Right lobe of liver (tissue), 6 donors: ENCODE measurements around the gene COX7A2L. TPM values are rescaled to one million over a fixed set of nuclear protein-coding genes. Genes with fewer than 3 reads are reported as not detected.

Experiments used
- ATAC-seq, 4 donors: fragments of 200-7000 bp; cut with Tn5 transposase; one replicate each; pipeline ENCODE4 v1.9.1; 2020; ENCODE audit warnings: mild to moderate bottlenecking in 4 of 4, moderate library complexity in 4 of 4
- DNase-seq, 3 donors: peaks; one replicate each; pipeline ENCODE4 v3.0.0-alpha.2; 2020
- H3K27ac ChIP-seq, 3 donors: fragments of 200-600 bp; one replicate each; pipeline ENCODE4 v1.8.0; 2022
- H3K27me3 ChIP-seq, 2 donors: fragments of 200-600 bp; one replicate each; pipeline ENCODE4 v1.8.0; 2022
- H3K36me3 ChIP-seq, 4 donors: fragments of 200-600 bp; sonication (generic) in 1 of 4; one replicate each; pipeline versions ENCODE4 v1.5.1 to v1.8.0; 2017 to 2022; ENCODE audit warnings: control low read depth in 1 of 4
- H3K4me1 ChIP-seq, 4 donors: fragments of 200-600 bp; sonication (generic) in 1 of 4; one replicate each; pipeline versions ENCODE4 v1.5.1 to v1.8.0; 2017 to 2022; ENCODE audit warnings: control low read depth in 1 of 4
- H3K4me3 ChIP-seq, 3 donors: fragments of 200-600 bp; one replicate each; pipeline ENCODE4 v1.8.0; 2022
- H3K9me3 ChIP-seq, 4 donors: fragments of 200-600 bp; sonication (generic) in 1 of 4; one replicate each; pipeline versions ENCODE4 v1.5.1 to v1.8.0; 2017 to 2022; ENCODE audit warnings: control low read depth in 1 of 4
- CTCF ChIP-seq, 4 donors: fragments of 200-600 bp in 3 of 4; fragments of 450-650 bp in 1 of 4; IDR thresholded peaks; one replicate each; pipeline versions ENCODE4 v1.5.1 to v1.8.0; 2016 to 2022; ENCODE audit warnings: antibody characterized with exemption in 4 of 4, mild to moderate bottlenecking in 2 of 4
- POLR2A ChIP-seq: fragments of 450-650 bp; IDR thresholded peaks from one replicate; pipeline ENCODE4 v1.6.1; 2017; ENCODE audit warnings: antibody characterized with exemption, mild to moderate bottlenecking
- WGBS: methylation state at CpG from one replicate; pipeline ENCODE4 v1.1.6; 2018; ENCODE audit warnings: low coverage, low lambda C conversion rate; ENCODE audit not compliant: insufficient coverage; ENCODE audit errors: missing lambda C conversion rate; 5-methylcytosine and 5-hydroxymethylcytosine counted together
- intact Hi-C, 2 donors: fragments of 100-400 bp; cut with DNase I; formaldehyde crosslinking; loops; one replicate each; pipeline versions ENCODE4 v1.11.2 to v1.14.1; 2022
- total RNA-seq, 6 experiments: library from RNA; depleted of rRNA in 2 of 6; stranded (reverse); fragments of >200 nt in 2 of 6; fragmentation: NEBNext Ultra II Directional in 3 of 6; extraction: Animal tissue kit (Norgen Biotek cat#: 25700) in 3 of 6; gene quantifications; one replicate each; pipeline versions ENCODE4 v1.1.0 to v1.2.4, GENCODE V29; 2016 to 2023
- donor health status: DM: no; HTN: yes; CAD: no.
- donor health status: DM: no; HTN: no; CAD: no.
- donor health status: DM: no; HTN: no; CAD: no.
- donor health status: DM: no; HTN: yes; CAD: no.
- donor health status: DM: no; HTN: yes; CAD: no.

COX7A2L gene
- total RNA-seq, 6 experiments from 2014 or later = 37.5 to 97.0 (median 57.6) TPM

GRCh38 chr2:42359304-42359964 lies 1.6 kb downstream of the COX7A2L start:
- TF ChIP-seq POLR2A = no peak
- no peak for TF ChIP-seq CTCF (IDR thresholded peaks at IDR 0.05)
- Histone ChIP-seq H3K27me3 (no peaks in the 10 kb centered on the region), H3K4me3 (peak overlapping the region; percentile 77 to 95 (median 92)), H3K36me3 (no peaks in the 10 kb centered on the region), H3K9me3 (no peaks in the 10 kb centered on the region), H3K4me1 (peaks cover 0 to 44% (median 11%) of the 10 kb centered on the region in 4 donors), H3K27ac (peak overlapping the region; percentile 96 to 97 (median 96))
- DNase-seq (no peak), ATAC-seq (no peak)
- intact Hi-C loops = no loop called here
- 10% methylated on average over 6 of the region's 6 CpGs for WGBS

- Histone ChIP-seq H3K9me3 (no peaks in the 10 kb centered on the region), H3K4me3 (no peak overlapping the region), H3K27ac (no peak overlapping the region), H3K27me3 (no peaks in the 10 kb centered on the region), H3K4me1 (peaks cover 0 to 53% (median 15%) of the 10 kb centered on the region in 4 donors), H3K36me3 (peaks cover 0 to 5% (median 0%) of the 10 kb centered on the region in 4 donors)
- no peak for TF ChIP-seq POLR2A
- no peak for TF ChIP-seq CTCF (IDR thresholded peaks at IDR 0.05)
- ATAC-seq (no peak), DNase-seq (no peak)
- 79% methylated on average over 5 of the region's 5 CpGs for WGBS
- intact Hi-C loops = no loop called here
Measured at GRCh38 chr2:42353792-42354429, 7.1 kb downstream of the COX7A2L start.

GRCh38 chr2:42351864-42352263 lies 9.2 kb downstream of the COX7A2L start:
- Histone ChIP-seq H3K27ac (peak overlapping the region in 1 of 3 donors; percentile 22), H3K4me1 (peaks cover 0 to 58% (median 16%) of the 10 kb centered on the region in 4 donors), H3K36me3 (peaks cover 0 to 5% (median 0%) of the 10 kb centered on the region in 4 donors), H3K4me3 (no peak overlapping the region), H3K27me3 (no peaks in the 10 kb centered on the region), H3K9me3 (no peaks in the 10 kb centered on the region)
- TF ChIP-seq CTCF (IDR thresholded peaks at IDR 0.05) (no peak), POLR2A (no peak)
- DNase-seq = no peak
- WGBS = 44% methylated on average over 5 of the region's 5 CpGs
- peak; percentile 6 to 51 (median 46) for ATAC-seq
- intact Hi-C loops = no loop called here

- intact Hi-C loops = no loop called here
- 45% methylated on average over 3 of the region's 3 CpGs for WGBS
- ATAC-seq = no peak
- no peak overlapping the region for H3K4me3 ChIP-seq
- H3K9me3 ChIP-seq = no peaks in the 10 kb centered on the region
- no peak for DNase-seq
- TF ChIP-seq CTCF (IDR thresholded peaks at IDR 0.05) (no peak), POLR2A (no peak)
- H3K27me3 ChIP-seq = no peaks in the 10 kb centered on the region
- H3K36me3 ChIP-seq = peaks cover 0 to 5% (median 0%) of the 10 kb centered on the region in 4 donors
- peaks cover 0 to 66% (median 15%) of the 10 kb centered on the region in 4 donors for H3K4me1 ChIP-seq
- H3K27ac ChIP-seq = peak overlapping the region in 2 of 3 donors; percentile 7 to 34
Measured at GRCh38 chr2:42350434-42351063, 10.5 kb downstream of the COX7A2L start.
